Esophagus squamous epithelium (tissue), 5 donors: ENCODE data around the gene GLRA1. TPM values are rescaled to one million over a fixed set of nuclear protein-coding genes. Genes with fewer than 3 reads are reported as not detected.

Source experiments
- DNase-seq: peaks from one replicate; lab custom pipeline; 2025; lab: John Stamatoyannopoulos, UW
- H3K27ac ChIP-seq, 4 donors: fragments of 200-600 bp; sonication (generic); one replicate each; pipeline ENCODE4 v1.5.1; 2016 to 2019; ENCODE audit warnings: mild to moderate bottlenecking in 1 of 4
- H3K27me3 ChIP-seq, 4 donors: fragments of 200-600 bp; sonication (generic); 1 replicate in 3 of 4; 2 replicates in 1 of 4; pipeline versions ENCODE4 v1.5.1 to v1.6.0; 2017 to 2021; ENCODE audit warnings: antibody characterized with exemption in 1 of 4
- H3K36me3 ChIP-seq, 3 donors: fragments of 200-600 bp; sonication (generic); one replicate each; pipeline ENCODE4 v1.5.1; 2016 to 2019
- H3K4me1 ChIP-seq, 3 donors: fragments of 200-600 bp; sonication (generic); one replicate each; pipeline ENCODE4 v1.5.1; 2017 to 2019
- H3K4me3 ChIP-seq, 4 donors: fragments of 200-600 bp; sonication (generic); 1 replicate in 3 of 4; 2 replicates in 1 of 4; pipeline ENCODE4 v1.5.1; 2016 to 2019; ENCODE audit warnings: mild to moderate bottlenecking in 2 of 4, moderate library complexity in 1 of 4
- H3K9me3 ChIP-seq, 3 donors: fragments of 200-600 bp; sonication (generic); one replicate each; pipeline ENCODE4 v1.5.1; 2016 to 2019
- CTCF ChIP-seq, 6 experiments: fragments of 450-650 bp in 4 of 6; fragments of 200-600 bp in 2 of 6; sonication (generic) in 2 of 6; IDR thresholded peaks; one replicate each; pipeline ENCODE4 v1.5.1; 2016 to 2019; ENCODE audit warnings: antibody characterized with exemption in 6 of 6, mild to moderate bottlenecking in 4 of 6, moderate library complexity in 4 of 6
- POLR2A ChIP-seq, 4 donors: fragments of 450-650 bp; IDR thresholded peaks; one replicate each; pipeline ENCODE4 v1.6.1; 2017; ENCODE audit warnings: antibody characterized with exemption in 4 of 4, mild to moderate bottlenecking in 4 of 4, moderate library complexity in 3 of 4
- WGBS, 2 donors: methylation state at CpG; one replicate each; pipeline ENCODE4 v1.1.5; 2018; 5-methylcytosine and 5-hydroxymethylcytosine counted together
- intact Hi-C: fragments of 100-400 bp; cut with DNase I; formaldehyde crosslinking; loops from one replicate; pipeline ENCODE4 v1.15.0; 2022
- total RNA-seq, 4 donors: library from RNA; depleted of rRNA; stranded (reverse); fragments of >200 nt; gene quantifications; one replicate each; pipeline ENCODE4 v1.1.0, GENCODE V29; 2016
- donor health status: DM: yes; HTN: yes; CAD: no.

GLRA1 gene
- total RNA-seq, 4 donors from 2014 or later: not detected

DNA sequence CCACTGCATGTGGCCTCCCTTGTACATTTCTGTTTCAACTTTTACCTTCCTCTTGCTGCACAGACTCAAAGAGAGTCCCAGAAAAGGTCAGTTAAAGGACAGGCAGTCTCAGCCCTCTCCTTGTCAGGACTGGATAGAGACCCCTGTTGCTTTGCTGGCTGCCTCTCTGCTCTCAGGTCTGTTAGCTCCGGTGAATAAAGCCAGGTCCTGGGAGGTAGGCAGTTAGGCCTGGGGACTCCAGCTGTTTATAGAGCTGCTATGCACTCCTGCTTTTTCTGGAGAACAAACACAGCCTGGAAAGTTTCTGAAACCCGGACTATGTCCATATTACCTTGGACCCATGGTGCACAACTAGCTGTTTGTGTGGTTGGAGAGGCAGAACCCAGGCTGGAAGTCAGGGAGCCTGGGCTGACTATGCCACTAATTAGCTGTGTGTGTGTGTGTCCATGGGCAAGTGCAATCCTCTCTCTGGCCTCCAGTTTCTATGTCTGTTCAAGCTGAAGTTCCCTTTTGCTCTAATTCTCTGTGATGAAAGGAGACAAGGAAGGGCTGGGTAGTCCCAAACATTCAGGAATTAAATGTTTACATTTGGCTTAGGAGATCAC lies 42.9 kb downstream of the GLRA1 start:
- Histone ChIP-seq H3K27me3 (no peaks in the 10 kb centered on the region), H3K9me3 (no peaks in the 10 kb centered on the region), H3K27ac (no peak overlapping the region), H3K4me3 (no peak overlapping the region), H3K4me1 (no peaks in the 10 kb centered on the region), H3K36me3 (no peaks in the 10 kb centered on the region)
- no peak for TF ChIP-seq CTCF (IDR thresholded peaks at IDR 0.05)
- TF ChIP-seq POLR2A (IDR thresholded peaks at IDR 0.05): no peak
- no peak for DNase-seq
- intact Hi-C loops: no loop called here
- WGBS, 2 donors: 0 to 40% methylated on average over 1 to 2 of the region's 2 CpGs

DNA sequence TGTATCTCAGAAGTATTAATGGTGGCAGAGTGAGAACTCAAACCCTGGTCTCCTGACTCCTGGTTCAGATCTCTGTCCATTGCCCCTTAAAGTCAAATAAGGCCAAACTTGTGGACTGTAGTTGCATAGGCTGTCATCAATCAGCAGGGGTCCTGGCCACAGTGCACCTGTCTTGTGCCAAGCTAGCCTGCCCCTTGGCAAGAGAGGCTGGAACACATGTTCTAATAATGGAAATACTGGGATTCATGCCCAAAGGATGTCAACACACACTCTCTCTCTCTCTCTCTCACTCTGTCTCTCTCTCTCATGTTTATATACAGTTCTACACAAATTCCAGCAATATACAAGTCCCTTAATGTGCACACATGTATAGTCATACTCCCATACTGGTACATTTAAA lies 44.3 kb downstream of the GLRA1 start:
- Histone ChIP-seq H3K36me3 (no peaks in the 10 kb centered on the region), H3K9me3 (no peaks in the 10 kb centered on the region), H3K27ac (no peak overlapping the region), H3K4me3 (no peak overlapping the region), H3K27me3 (no peaks in the 10 kb centered on the region), H3K4me1 (no peaks in the 10 kb centered on the region)
- TF ChIP-seq POLR2A (IDR thresholded peaks at IDR 0.05) (no peak), CTCF (IDR thresholded peaks at IDR 0.05) (no peak)
- DNase-seq: no peak
- intact Hi-C loops: no loop called here

DNA sequence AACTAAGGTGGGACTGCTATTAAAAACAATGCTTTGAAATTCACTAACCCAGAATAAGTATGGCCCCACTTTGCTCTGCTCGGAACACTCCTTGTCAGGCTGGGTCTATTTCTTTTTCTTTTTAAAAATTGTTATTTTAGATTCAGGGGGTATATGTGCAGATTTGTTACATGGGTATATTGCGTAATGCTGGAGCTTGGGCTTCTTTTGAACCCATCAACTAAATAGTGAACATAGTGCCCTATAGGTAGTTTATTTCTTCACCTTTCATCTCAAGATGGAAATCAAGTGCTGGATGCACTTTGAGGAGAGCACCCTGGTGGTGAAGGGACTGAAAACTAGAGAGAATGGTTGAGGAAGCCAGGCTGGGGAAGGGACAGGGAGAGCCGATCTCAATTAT lies 51.0 kb downstream of the GLRA1 start:
- Histone ChIP-seq H3K27me3 (no peaks in the 10 kb centered on the region), H3K36me3 (no peaks in the 10 kb centered on the region), H3K4me1 (no peaks in the 10 kb centered on the region), H3K9me3 (no peaks in the 10 kb centered on the region), H3K4me3 (no peak overlapping the region), H3K27ac (no peak overlapping the region)
- 90 to 99% methylated on average over 3 of the region's 3 CpGs for WGBS, 2 donors
- intact Hi-C loops: no loop called here
- TF ChIP-seq POLR2A (IDR thresholded peaks at IDR 0.05) (no peak), CTCF (IDR thresholded peaks at IDR 0.05) (no peak)
- no peak for DNase-seq

- TF ChIP-seq CTCF (IDR thresholded peaks at IDR 0.05) (no peak), POLR2A (IDR thresholded peaks at IDR 0.05) (no peak)
- 87 to 88% methylated on average over 3 of the region's 3 CpGs for WGBS, 2 donors
- H3K4me3 ChIP-seq: no peak overlapping the region
- intact Hi-C loops: no loop called here
- no peaks in the 10 kb centered on the region for H3K4me1 ChIP-seq
- H3K36me3 ChIP-seq: no peaks in the 10 kb centered on the region
- H3K27me3 ChIP-seq: no peaks in the 10 kb centered on the region
- H3K9me3 ChIP-seq: no peaks in the 10 kb centered on the region
- H3K27ac ChIP-seq: no peak overlapping the region
- no peak for DNase-seq
Measured at GRCh38 chr5:151872701-151873100, 52.0 kb downstream of the GLRA1 start.

DNA sequence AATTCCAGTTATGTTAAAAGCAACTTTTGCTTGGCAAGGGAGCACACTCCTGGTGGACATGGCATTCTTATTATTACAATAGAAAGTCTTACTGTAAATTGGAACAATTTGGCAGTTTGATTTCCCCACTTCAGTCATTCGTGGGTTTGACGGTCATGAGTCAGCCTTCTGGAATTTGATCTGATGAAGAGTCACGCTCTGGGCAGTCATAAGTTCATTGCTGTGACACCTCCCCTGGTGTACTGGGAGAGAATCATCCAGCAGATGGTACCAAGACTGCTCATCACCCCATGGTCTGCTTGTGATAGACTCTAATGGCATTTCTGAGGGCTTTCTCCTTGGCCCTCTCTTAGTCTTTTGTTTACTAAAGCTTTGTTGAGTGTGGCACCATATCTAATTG lies 53.8 kb downstream of the GLRA1 start:
- Histone ChIP-seq H3K4me3 (no peak overlapping the region), H3K27ac (no peak overlapping the region), H3K4me1 (no peaks in the 10 kb centered on the region), H3K27me3 (no peaks in the 10 kb centered on the region), H3K9me3 (no peaks in the 10 kb centered on the region), H3K36me3 (no peaks in the 10 kb centered on the region)
- intact Hi-C loops: no loop called here
- TF ChIP-seq CTCF (IDR thresholded peaks at IDR 0.05): no peak
- no peak for TF ChIP-seq POLR2A (IDR thresholded peaks at IDR 0.05)
- DNase-seq: no peak
- WGBS, 2 donors: 28 to 42% methylated on average over 3 of the region's 3 CpGs
